T-helper 2 cell (primary cell): Measurements from ENCODE around the gene EIF4A3.
"Not testable (repeated sequence)": the region's sequence is repeated elsewhere in the genome, so short reads cannot be mapped to it uniquely, and the experiment has no call there.

Experiments
- DNase-seq, 5 experiments: peaks; one replicate each; pipeline versions ENCODE4 v3.0.0 to v3.0.0-alpha.2; 2012 to 2022

The EIF4A3 gene

DNA sequence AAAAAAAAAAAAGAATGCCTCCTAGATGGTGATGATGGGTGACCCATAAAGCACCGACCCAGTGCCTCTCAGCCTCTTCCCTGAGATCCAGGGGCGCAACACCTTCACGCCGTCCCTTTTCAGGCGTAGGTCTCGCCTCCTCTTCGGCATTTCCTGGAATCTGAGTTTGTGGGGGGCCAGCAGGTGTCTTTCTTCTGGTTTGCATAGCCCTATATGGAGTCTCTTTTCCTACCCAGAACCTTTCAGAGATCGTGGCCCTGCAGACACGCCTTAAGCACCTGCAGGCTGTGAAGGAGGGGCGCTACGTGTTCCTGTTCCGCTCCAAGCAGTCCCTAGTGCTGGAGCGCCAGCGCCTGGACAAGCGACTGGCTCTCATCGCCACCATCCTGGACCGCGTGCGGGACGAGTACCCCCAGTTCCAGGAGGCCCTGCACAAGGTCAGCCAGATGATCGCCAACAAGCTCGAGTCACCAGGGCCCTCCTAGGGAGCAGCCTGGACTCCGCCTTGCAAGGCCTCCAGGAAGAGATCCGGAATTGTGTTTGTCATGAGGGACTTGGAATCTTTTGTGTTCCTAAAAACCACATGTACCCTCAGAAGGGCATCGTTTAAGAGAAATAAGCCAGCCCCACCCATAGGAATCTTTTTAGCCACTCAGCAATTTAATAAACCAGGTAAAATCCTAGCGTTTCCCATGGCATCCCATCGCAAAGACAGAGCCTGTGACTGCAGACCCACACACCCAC is 47.5 kb downstream of the EIF4A3 start:
- DNase-seq = no peak

DNA sequence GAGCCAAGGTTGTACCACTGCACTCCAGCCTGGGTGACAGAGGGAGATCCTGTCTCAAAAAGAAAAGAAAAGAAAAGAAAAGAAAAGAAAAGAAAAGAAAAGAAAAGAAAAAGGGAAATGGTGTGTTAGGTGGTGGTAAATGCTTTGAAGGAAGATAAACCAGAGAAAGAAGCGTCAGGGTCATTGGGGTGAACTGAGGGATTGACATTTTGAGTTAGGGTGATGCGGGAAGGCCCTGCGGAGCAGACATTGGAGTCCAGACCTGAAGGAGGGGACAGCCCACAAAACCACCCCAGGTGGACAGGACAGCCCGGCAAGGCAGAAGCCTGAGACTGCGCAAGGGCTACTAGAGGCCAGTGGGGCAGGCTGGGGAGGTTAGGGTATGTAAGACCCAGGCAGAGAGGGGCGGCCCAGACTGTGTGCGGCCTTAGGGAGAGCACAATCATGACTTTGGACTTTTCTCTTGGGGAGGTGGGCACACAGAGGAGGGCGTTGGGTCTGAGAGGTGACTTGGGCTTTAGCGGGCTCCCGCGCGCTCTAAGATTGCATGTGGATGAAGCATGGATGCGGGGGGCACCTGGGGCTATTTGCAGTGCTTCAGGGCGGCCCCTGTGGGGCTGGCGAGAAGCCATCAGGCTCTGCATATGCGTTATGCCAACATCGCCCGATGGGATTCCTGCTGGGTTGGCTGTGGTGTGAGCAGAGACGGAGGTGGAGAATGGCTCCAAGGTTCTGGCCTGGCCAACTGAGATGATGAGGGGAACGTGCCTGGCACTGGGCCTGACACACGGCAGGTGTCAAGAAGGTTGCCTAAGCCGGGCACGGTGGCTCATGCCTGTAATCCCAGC is 48.9 kb downstream of the EIF4A3 start:
- no peak for DNase-seq

DNA sequence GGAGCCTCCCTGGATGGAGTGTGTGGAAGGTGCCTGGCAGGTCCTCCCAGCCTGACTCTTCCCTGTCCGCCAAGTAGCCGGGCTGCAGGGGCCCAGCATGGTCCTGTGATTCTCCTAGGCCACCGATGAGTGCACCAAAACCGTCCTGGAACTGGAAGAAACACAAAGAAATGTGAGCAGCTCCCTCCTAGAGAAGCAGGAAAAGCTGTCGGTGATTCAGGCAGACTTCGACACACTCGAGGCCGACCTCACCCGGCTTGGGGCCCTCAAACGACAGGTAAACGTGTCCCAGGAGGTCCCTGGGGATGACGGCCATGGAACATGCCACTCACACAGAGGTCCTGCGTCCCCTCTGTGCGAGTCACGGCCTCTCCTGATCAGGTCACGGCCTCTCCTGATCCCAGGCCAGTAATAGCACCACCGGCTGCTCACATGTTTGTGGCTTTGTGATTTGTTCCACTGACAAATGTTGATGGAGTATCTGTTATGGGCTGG is 49.8 kb downstream of the EIF4A3 start:
- DNase-seq = no peak

DNA sequence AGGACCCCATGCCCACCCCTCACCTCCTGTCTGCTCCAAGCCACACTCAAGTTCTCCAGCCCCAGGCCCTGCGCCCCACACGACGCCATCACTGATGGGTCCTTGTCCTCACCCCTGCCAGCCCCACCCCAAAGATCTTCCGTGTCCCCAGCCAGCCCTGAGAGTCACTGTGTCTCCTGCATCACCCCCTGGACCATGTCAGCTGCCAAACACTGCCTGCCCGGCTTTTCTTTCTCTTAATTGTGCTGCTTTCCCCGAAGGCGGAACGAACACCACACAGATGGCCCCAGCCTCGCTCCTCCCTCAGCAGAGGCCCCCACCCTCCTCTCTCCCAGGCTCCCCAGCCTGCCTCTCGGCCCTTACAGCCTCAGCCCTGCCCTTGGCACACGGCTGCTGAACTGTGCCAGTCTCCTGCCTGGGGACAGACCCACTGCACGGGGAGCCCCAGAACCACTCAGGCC is 50.3 kb downstream of the EIF4A3 start:
- no peak for DNase-seq

DNA sequence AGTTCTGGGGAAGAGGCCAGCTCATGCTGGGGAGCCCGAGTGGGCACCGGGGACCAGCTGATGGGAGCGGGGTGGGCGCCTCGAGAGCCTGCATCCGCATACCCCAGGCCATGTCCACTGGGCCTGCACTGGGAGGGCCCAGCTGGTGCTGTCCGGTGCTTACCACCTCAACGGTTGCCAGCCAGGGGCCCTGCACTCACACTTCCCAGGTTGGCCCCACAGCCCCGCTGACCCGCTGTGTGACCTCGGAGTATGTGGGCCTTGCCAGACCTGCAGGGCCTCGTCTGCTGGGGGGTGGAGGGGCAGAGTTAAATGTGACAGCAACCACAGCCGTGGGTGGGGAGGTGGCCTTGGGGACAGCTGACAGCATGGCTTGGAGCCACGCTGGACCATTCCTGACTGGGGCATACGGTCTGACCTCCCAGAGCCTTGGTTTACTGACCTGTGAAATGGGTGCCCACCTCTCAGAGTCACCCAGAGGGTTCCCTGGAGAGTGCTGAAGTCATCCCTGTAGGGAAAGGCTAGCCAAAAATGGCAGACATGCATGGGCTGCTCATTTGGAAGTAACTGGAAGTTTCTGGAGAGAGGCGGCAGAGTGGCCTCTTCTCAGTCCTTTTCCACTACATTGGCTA is 51.0 kb downstream of the EIF4A3 start:
- DNase-seq = no peak

DNA sequence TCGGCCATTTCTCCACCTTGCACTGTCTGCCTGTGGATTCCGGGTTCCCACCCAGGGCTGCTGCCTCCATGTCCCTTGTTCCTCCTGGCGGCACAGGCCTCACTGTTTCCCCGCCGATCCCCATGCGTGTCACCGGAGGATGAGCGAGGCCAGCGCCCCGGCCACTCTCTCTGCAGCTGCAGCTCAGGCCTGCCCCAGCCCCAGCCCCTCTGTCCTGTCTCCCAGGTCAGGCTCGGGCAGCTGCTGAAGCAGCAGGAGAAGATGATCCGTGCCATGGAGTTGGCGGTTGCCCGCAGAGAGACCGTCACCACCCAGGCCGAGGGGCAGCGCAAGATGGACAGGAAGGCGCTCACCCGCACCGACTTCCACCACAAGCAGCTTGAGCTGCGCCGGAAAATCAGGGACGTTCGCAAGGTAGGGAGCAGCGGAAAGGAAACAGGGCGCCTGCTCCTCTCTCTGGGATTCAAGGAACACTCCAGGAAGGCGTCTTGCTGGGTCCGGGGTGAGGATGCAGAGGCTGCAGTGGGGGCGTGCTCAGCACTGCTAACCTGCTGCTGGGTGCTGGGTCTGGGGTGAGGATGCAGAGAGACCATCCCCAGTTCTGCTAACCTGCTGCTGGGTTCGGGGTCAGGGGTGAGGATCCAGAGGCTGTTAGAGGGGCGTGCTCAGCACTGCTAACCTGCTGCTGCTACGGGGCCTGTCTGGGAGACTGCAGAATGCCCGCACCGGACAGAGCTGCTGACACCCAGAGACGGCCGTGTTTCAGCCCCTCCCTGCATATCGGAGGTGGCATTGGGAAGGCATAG is 51.7 kb downstream of the EIF4A3 start:
- DNase-seq = no peak

DNA sequence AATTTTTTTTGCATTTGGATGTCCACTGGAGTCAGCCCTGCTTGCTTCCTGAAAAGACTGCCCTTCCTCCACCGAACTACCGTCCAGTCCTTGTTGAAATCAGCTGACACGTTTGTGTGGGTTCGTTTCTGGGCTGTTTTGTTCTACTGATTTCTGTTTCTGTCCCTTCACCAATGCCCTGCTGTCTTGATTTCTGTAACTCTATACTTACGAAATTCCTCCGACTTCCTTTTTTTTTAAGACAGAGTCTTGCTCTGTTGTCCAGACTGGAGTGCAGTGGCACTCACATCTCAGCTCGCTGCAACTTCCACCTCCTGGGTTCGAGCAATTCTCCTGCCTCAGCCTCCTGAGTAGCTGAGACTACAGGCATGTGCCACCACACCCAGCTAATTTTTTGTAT is 54.0 kb downstream of the EIF4A3 start:
- DNase-seq = no peak

DNA sequence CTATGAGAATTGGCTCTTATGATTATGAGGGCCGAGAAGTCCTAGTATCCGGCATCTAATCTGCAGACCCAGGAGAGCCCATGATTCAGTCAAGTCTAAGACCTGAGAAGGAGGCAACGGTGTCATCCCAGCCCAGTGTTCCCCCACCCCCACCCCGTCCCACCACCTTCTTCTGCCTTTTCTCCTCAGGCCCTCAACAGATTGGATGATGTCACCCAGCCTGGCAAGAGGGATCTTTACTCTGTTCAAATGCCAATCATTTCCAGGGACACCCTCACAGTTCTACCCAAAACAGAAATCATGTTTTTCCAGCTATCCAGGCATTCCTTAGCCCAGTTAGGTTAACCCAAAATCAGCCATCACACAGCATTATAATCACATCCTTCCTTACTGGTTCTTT is 55.6 kb downstream of the EIF4A3 start:
- DNase-seq = no peak

DNA sequence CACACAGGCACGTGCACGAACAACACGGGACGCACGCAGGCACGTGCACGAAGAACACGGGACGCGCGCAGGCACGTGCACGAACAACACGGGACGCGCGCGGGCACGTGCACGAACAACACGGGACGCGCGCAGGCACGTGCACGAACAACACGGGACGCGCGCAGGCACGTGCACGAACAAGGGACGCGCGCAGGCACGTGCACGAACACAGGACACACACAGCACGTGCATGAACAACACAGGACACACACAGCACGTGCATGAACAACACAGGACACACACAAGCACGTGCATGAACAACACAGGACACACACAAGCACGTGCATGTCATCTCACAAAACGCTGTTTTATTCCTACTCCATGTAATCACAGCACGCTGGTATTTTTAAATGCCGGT is 56.8 kb downstream of the EIF4A3 start:
- not testable (repeated sequence) for DNase-seq

DNA sequence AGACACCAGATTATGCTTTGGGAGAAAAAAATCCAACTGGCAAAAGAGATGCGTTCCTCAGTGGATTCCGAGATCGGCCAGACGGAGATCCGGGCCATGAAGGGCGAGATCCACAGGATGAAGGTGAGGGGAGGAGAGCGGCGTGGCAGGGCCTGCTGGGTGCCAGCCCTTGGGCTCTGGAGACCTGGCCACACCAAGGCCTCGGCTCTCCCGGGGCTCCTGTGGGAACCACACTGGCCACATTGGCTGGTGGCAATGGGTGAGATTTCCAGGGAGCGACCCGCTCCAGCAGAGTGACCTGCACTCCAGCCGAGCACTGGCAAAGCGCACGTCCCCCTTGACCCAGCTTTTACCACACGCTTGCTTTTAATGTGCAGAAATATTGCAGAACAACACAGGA is 57.2 kb downstream of the EIF4A3 start:
- DNase-seq = no peak

DNA sequence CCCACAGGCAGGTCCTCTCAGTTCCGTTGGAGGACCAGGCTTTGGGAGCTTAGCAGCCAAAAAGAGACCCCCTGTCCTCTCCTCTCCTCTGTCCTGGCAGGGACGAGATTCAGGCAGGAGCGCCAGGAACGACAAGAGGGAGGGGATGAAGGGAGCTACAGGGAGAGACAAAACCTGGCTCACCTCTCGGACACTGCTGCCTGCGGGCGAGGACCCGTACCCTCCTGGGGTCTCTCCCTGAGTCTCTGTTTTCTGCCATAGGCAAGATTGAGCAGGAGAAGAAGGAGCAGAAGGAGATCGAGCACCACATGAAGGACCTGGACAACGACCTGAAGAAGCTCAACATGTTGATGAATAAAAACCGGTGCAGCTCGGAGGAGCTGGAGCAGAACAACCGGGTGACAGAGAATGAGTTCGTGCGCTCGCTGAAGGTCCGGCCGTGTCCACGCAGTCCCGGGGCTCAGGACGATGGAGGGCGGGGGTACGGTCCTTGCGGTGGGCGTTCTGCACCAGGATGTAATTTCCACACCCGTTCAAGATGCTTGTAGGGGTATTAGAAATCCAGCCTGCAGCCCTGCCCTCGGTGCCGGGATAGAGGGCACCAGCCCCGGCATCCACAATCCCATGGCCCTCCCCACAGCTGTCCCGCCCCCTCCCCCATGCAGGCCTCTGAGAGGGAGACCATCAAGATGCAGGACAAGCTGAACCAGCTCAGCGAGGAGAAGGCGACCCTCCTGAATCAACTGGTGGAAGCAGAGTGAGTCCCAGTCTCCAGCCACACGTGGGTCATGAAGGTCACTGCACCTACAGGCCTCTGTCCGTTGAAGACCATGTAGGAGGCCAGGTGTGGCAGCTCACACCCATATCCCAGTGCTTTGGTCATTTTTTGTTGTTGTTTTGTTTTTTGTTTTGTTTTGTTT is 59.3 kb downstream of the EIF4A3 start:
- no peak for DNase-seq

DNA sequence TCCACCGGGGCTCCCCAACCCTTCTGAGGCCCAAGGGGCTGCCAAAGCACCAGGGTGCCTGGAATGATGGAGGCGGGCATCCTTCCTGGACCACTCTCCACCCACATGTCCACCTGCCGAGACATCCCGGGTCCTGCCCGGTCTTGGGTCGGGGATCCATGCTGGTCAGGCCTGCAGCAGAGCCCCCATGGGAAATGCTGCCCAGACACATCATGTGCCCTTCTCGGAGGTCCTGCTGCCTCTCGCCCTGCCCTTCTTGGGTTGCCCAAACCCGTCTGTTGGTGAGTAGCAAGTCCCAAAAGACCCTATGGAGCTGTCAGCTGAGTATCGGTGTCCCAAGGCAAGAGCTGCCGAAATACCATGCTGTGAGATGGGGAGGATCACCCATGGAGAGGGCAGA is 60.3 kb downstream of the EIF4A3 start:
- DNase-seq = no peak

DNA sequence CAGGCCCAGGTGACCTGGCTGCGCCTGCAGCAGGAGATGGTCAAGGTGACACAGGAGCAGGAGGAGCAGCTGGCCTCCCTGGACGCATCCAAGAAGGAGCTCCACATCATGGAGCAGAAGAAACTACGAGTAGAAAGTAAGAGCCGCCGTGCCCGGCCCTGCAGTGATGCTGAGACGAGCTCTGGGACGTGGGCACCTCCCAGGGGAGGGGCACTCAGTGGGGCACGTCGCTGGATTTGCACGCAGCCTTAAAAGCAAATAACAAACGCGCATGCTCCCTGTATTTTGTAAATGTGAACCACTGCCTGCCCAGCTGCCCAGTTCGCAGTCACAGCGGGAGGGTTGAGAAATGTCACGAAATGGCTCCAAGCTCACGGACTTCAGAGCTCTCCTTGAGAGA is 60.8 kb downstream of the EIF4A3 start:
- DNase-seq = no peak

DNA sequence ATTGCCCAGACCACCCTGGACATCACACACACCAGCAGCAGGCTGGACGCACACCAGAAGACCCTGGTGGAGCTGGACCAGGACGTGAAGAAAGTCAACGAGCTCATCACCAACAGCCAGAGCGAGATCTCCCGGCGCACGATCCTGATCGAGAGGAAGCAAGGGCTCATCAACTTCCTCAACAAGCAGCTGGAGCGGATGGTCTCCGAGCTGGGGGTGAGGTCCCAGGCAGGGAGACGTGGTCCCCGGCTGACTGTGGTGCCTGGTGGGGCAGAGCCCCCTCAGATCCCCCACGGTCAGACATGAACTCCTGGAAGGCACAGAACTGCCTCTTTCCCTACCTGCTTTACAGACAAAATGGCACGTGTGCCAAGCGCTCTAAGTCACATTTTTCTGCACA is 62.2 kb downstream of the EIF4A3 start:
- DNase-seq = no peak
